ENCODE measurements around the gene RHBDF1.

- TF ChIP-seq POLR2A (IDR thresholded peaks at IDR 0.05) = no peak
- TF ChIP-seq CTCF (IDR thresholded peaks at IDR 0.05) = no peak
Observed at GRCh38 chr16:71210-71539, 1.3 kb downstream of the RHBDF1 start.
